Mammary epithelial cell (primary cell): ENCODE measurements around the gene SUB1.

Source experiments
- EZH2 ChIP-seq: IDR thresholded peaks from 2 replicates; pipeline ENCODE4 v1.6.1; 2012; ENCODE audit warnings: low read length, inconsistent platforms, borderline replicate concordance
- TF ChIP-seq, protein P1 (sequence below), 2 donors: IDR thresholded peaks in 1 of 2; conservative IDR thresholded peaks in 1 of 2; 2 replicates each; pipeline ENCODE4 v1.5.1; 2011 to 2012; ENCODE audit warnings: inconsistent platforms in 2 of 2, low read length in 2 of 2, mild to moderate bottlenecking in 2 of 2, control low read depth in 1 of 2, low read depth in 1 of 2; ENCODE audit not compliant: insufficient read depth in 1 of 2; ENCODE audit errors: extremely low read depth in 1 of 2

GRCh38 chr5:32597041-32597629 lies 11.8 kb downstream of the SUB1 start:
- TF ChIP-seq, protein P1, sequence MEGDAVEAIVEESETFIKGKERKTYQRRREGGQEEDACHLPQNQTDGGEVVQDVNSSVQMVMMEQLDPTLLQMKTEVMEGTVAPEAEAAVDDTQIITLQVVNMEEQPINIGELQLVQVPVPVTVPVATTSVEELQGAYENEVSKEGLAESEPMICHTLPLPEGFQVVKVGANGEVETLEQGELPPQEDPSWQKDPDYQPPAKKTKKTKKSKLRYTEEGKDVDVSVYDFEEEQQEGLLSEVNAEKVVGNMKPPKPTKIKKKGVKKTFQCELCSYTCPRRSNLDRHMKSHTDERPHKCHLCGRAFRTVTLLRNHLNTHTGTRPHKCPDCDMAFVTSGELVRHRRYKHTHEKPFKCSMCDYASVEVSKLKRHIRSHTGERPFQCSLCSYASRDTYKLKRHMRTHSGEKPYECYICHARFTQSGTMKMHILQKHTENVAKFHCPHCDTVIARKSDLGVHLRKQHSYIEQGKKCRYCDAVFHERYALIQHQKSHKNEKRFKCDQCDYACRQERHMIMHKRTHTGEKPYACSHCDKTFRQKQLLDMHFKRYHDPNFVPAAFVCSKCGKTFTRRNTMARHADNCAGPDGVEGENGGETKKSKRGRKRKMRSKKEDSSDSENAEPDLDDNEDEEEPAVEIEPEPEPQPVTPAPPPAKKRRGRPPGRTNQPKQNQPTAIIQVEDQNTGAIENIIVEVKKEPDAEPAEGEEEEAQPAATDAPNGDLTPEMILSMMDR (conservative IDR thresholded peaks at IDR 0.05 in 1 of 2, IDR thresholded peaks at IDR 0.05 in 1 of 2; ENCODE audit: extremely low read depth in 1 of 2, insufficient read depth in 1 of 2, low read depth in 1 of 2, low read length in 2 of 2) = no peak
- TF ChIP-seq EZH2 = no peak
